IPS DF 19.7 (cell line): Measurements from ENCODE around the gene CEP85.
"Not testable (repeated sequence)": the region's sequence is repeated elsewhere in the genome, so short reads cannot be mapped to it uniquely, and the experiment has no call there.

ENCODE experiments used
- DNase-seq: peaks from one replicate; pipeline ENCODE4 v3.0.0-alpha.2; 2013; ENCODE audit warnings: low read depth, low spot score

Gene CEP85

GRCh38 chr1:26290122-26290881 is 56.3 kb downstream of the CEP85 start:
- no peak for DNase-seq

GRCh38 chr1:26290882-26291261 is 56.9 kb downstream of the CEP85 start:
- no peak for DNase-seq

- DNase-seq = no peak
Measured at GRCh38 chr1:26291433-26291832, 57.4 kb downstream of the CEP85 start.

GRCh38 chr1:26291939-26292338 is 57.9 kb downstream of the CEP85 start:
- no peak for DNase-seq

GRCh38 chr1:26292735-26293134 is 58.7 kb downstream of the CEP85 start:
- DNase-seq = not testable (repeated sequence)

GRCh38 chr1:26293911-26294463 is 60.0 kb downstream of the CEP85 start:
- DNase-seq = no peak

- no peak for DNase-seq
Measured at GRCh38 chr1:26295194-26296138, 61.5 kb downstream of the CEP85 start.

- no peak for DNase-seq
Measured at GRCh38 chr1:26296340-26297056, 62.5 kb downstream of the CEP85 start.

GRCh38 chr1:26297057-26297790 is 63.2 kb downstream of the CEP85 start:
- DNase-seq = no peak

- no peak for DNase-seq
Measured at GRCh38 chr1:26297791-26298124, 63.8 kb downstream of the CEP85 start.

- no peak for DNase-seq
Measured at GRCh38 chr1:26300578-26301275, 66.7 kb downstream of the CEP85 start.

- no peak for DNase-seq
Measured at GRCh38 chr1:26302733-26303405, 68.9 kb downstream of the CEP85 start.

GRCh38 chr1:26305667-26306289 is 71.8 kb downstream of the CEP85 start:
- DNase-seq = no peak

GRCh38 chr1:26306290-26307229 is 72.6 kb downstream of the CEP85 start, which contains the start of gene UBXN11:
Gene UBXN11, minus strand, starts transcription at chr1:26306636. Its CDS starts 3,753 bp downstream, at chr1:26302883.
- peak; percentile 93 for DNase-seq

GRCh38 chr1:26307363-26307781 is 73.4 kb downstream of the CEP85 start:
- no peak for DNase-seq

GRCh38 chr1:26307966-26308899 is 74.2 kb downstream of the CEP85 start:
- DNase-seq = not testable (repeated sequence)

- DNase-seq = no peak
Measured at GRCh38 chr1:26314501-26314900, 80.5 kb downstream of the CEP85 start.
